MM.1S (cell line): ENCODE data around the gene NUDT5.
A peak's percentile ranks its signal among the peaks of the same experiment; 100 is the strongest.

Experiments used
- DNase-seq: peaks from one replicate; pipeline ENCODE4 v3.0.0-alpha.2; 2015
- H2AFZ ChIP-seq: fragments of 300-600 bp; sonication (generic); 2 replicates; pipeline ENCODE4 v1.6.0; 2016; ENCODE audit warnings: antibody characterized with exemption, low read length
- H3F3A ChIP-seq: fragments of 300-600 bp; sonication (generic); 2 replicates; pipeline ENCODE4 v1.6.1; 2016; ENCODE audit warnings: mild to moderate bottlenecking, antibody characterized with exemption, low read length, moderate library complexity, mixed read lengths; ENCODE audit not compliant: insufficient read depth
- H3K27ac ChIP-seq: fragments of 300-600 bp; sonication (generic); 2 replicates; pipeline ENCODE4 v1.5.1; 2016; ENCODE audit warnings: mild to moderate bottlenecking, low read length
- H3K27me3 ChIP-seq: fragments of 300-600 bp; sonication (generic); replicated peaks from 2 replicates; pipeline ENCODE4 v1.6.0; 2016; ENCODE audit warnings: low read length; ENCODE audit not compliant: insufficient read depth
- H3K36me3 ChIP-seq: fragments of 300-600 bp; sonication (generic); replicated peaks from 2 replicates; pipeline ENCODE4 v1.6.1; 2016; ENCODE audit warnings: mild to moderate bottlenecking, low read length, mixed read lengths; ENCODE audit not compliant: insufficient read depth
- H3K4me1 ChIP-seq: fragments of 300-600 bp; sonication (generic); 2 replicates; pipeline ENCODE4 v1.6.1; 2016; ENCODE audit warnings: low read length, mixed read lengths
- H3K4me2 ChIP-seq: fragments of 300-600 bp; sonication (generic); 2 replicates; pipeline ENCODE4 v1.6.0; 2016; ENCODE audit warnings: low read depth, low read length
- H3K4me3 ChIP-seq: fragments of 300-600 bp; sonication (generic); 2 replicates; pipeline ENCODE4 v1.5.1; 2016; ENCODE audit warnings: low read length, mixed read lengths
- H3K79me2 ChIP-seq: fragments of 300-600 bp; sonication (generic); 2 replicates; pipeline ENCODE4 v1.6.1; 2016; ENCODE audit warnings: mixed run types, low read length, mixed read lengths
- H3K9ac ChIP-seq: fragments of 300-600 bp; sonication (generic); 2 replicates; pipeline ENCODE4 v1.6.1; 2016; ENCODE audit warnings: low read length, mixed read lengths
- H3K9me2 ChIP-seq: fragments of 300-600 bp; sonication (generic); replicated peaks from 2 replicates; pipeline ENCODE4 v1.6.1; 2016; ENCODE audit warnings: mild to moderate bottlenecking, low read length, mixed read lengths; ENCODE audit not compliant: insufficient read depth
- H3K9me3 ChIP-seq: fragments of 300-600 bp; sonication (generic); replicated peaks from 2 replicates; pipeline ENCODE4 v1.6.1; 2016; ENCODE audit warnings: mild to moderate bottlenecking, low read length, mixed read lengths; ENCODE audit not compliant: insufficient read depth
- H4K20me1 ChIP-seq: fragments of 300-600 bp; sonication (generic); 2 replicates; pipeline ENCODE4 v1.6.1; 2016; ENCODE audit warnings: mild to moderate bottlenecking, low read length, moderate library complexity, mixed read lengths; ENCODE audit not compliant: insufficient read depth
- CTCF ChIP-seq: fragments of 300-600 bp; sonication (generic); IDR thresholded peaks from 2 replicates; pipeline ENCODE4 v1.5.1; 2016; ENCODE audit warnings: antibody characterized with exemption, low read length, mixed read lengths
- EZH2 ChIP-seq: fragments of 300-600 bp; sonication (generic); optimal IDR thresholded peaks from 2 replicates; pipeline ENCODE3; 2017; ENCODE audit warnings: low read depth, mild to moderate bottlenecking, antibody characterized with exemption, low read length, mixed read lengths
- EZH2phosphoT487 ChIP-seq: fragments of 300-600 bp; sonication (generic); IDR thresholded peaks from 2 replicates; pipeline ENCODE4 v1.6.1; 2018; ENCODE audit warnings: antibody characterized with exemption, low read length

The NUDT5 gene

GRCh38 chr10:12200850-12201249 is 5.2 kb upstream of the NUDT5 start:
- TF ChIP-seq EZH2 (no peak), EZH2phosphoT487 (no peak), CTCF (no peak)
- Histone ChIP-seq H3K36me3 (0 out of 2 replicates have a peak, but pooled peaks cover 5% of the 10 kb centered on the region), H3K9me2 (no peaks in the 10 kb centered on the region), H3K9me3 (no peaks in the 10 kb centered on the region), H3K4me2 (no peak overlapping the region), H3K9ac (no peak overlapping the region), H4K20me1 (peaks cover 4% of the 10 kb centered on the region; the same call in 1 of the 2 replicates), H3K27me3 (no peaks in the 10 kb centered on the region), H2AFZ (no peak overlapping the region), H3K79me2 (peaks cover 93% of the 10 kb centered on the region), H3K4me1 (peaks cover 5% of the 10 kb centered on the region), H3K4me3 (no peak overlapping the region), H3F3A (0 out of 2 replicates have a peak, but pooled peaks cover 6% of the 10 kb centered on the region), H3K27ac (no peak overlapping the region)
- DNase-seq = no peak

GRCh38 chr10:12198156-12198555 is 2.5 kb upstream of the NUDT5 start:
- Histone ChIP-seq H3K9me2 (no peaks in the 10 kb centered on the region), H3K9ac (no peak overlapping the region), H3F3A (0 out of 2 replicates have a peak, but pooled peaks cover 6% of the 10 kb centered on the region), H2AFZ (no peak overlapping the region), H3K27me3 (no peaks in the 10 kb centered on the region), H3K4me3 (no peak overlapping the region), H3K79me2 (peaks cover 93% of the 10 kb centered on the region), H3K36me3 (0 out of 2 replicates have a peak, but pooled peaks cover 5% of the 10 kb centered on the region), H4K20me1 (peaks cover 4% of the 10 kb centered on the region; the same call in 1 of the 2 replicates), H3K4me2 (no peak overlapping the region), H3K9me3 (no peaks in the 10 kb centered on the region), H3K4me1 (peaks cover 5% of the 10 kb centered on the region), H3K27ac (no peak overlapping the region)
- DNase-seq = no peak
- TF ChIP-seq EZH2 = no peak
- no peak for TF ChIP-seq CTCF
- no peak for TF ChIP-seq EZH2phosphoT487

GRCh38 chr10:12196531-12197211 is 980 bp upstream of the NUDT5 start:
- DNase-seq = no peak
- H3K4me1 ChIP-seq = peaks cover 5% of the 10 kb centered on the region
- H3K9me3 ChIP-seq = no peaks in the 10 kb centered on the region
- H4K20me1 ChIP-seq = peaks cover 4% of the 10 kb centered on the region; the same call in 1 of the 2 replicates
- peaks cover 89% of the 10 kb centered on the region for H3K79me2 ChIP-seq
- peak overlapping the region; percentile 74; the same call in 1 of the 2 replicates for H3K27ac ChIP-seq
- TF ChIP-seq EZH2 (no peak), CTCF (no peak), EZH2phosphoT487 (no peak)
- H3K27me3 ChIP-seq = no peaks in the 10 kb centered on the region
- H2AFZ ChIP-seq = peak overlapping the region; percentile 91
- H3K36me3 ChIP-seq = 0 out of 2 replicates have a peak, but pooled peaks cover 5% of the 10 kb centered on the region
- H3K9ac ChIP-seq = peak overlapping the region; percentile 71
- H3K4me3 ChIP-seq = peak overlapping the region; percentile 100
- 0 out of 2 replicates have a peak, but pooled peaks cover 6% of the 10 kb centered on the region for H3F3A ChIP-seq
- peak overlapping the region; percentile 53 for H3K4me2 ChIP-seq
- no peaks in the 10 kb centered on the region for H3K9me2 ChIP-seq
